ENCODE measurements around the gene IL13.

IL13 gene

GRCh38 chr5:132669966-132670882, 12.3 kb downstream of the IL13 start:
- DNase-seq (ENCODE audit: low read depth), result no peak

GRCh38 chr5:132671000-132671399, 13.0 kb downstream of the IL13 start:
- no peak for DNase-seq (ENCODE audit: low read depth)

GRCh38 chr5:132673488-132673887, 15.5 kb downstream of the IL13 start:
- DNase-seq (ENCODE audit: low read depth), result no peak

- no peak for DNase-seq (ENCODE audit: low read depth)
Measured at GRCh38 chr5:132673939-132674630, 16.1 kb downstream of the IL13 start, which contains the start of gene IL4. Gene IL4, plus strand, starts transcription at chr5:132673989. Its CDS starts 62 bp downstream, at chr5:132674051.

GRCh38 chr5:132674671-132675506, 16.9 kb downstream of the IL13 start:
- peak; percentile 93 for DNase-seq (ENCODE audit: low read depth)

- DNase-seq (ENCODE audit: low read depth), result no peak
Measured at GRCh38 chr5:132675936-132676689, 18.1 kb downstream of the IL13 start.

GRCh38 chr5:132677191-132677590, 19.2 kb downstream of the IL13 start:
- peak; percentile 78 for DNase-seq (ENCODE audit: low read depth)

- no peak for DNase-seq (ENCODE audit: low read depth)
Measured at GRCh38 chr5:132677682-132678400, 19.9 kb downstream of the IL13 start.

GRCh38 chr5:132678735-132679134, 20.8 kb downstream of the IL13 start:
- no peak for DNase-seq (ENCODE audit: low read depth)

GRCh38 chr5:132679166-132679565, 21.2 kb downstream of the IL13 start:
- no peak for DNase-seq (ENCODE audit: low read depth)

- DNase-seq (ENCODE audit: low read depth), result no peak
Measured at GRCh38 chr5:132679717-132680380, 21.9 kb downstream of the IL13 start.

- DNase-seq (ENCODE audit: low read depth), result no peak
Measured at GRCh38 chr5:132680780-132681475, 23.0 kb downstream of the IL13 start.

- DNase-seq (ENCODE audit: low read depth), result no peak
Measured at GRCh38 chr5:132681476-132681831, 23.5 kb downstream of the IL13 start.

- DNase-seq (ENCODE audit: low read depth), result no peak
Measured at GRCh38 chr5:132681983-132682382, 24.0 kb downstream of the IL13 start.

- no peak for DNase-seq (ENCODE audit: low read depth)
Measured at GRCh38 chr5:132684491-132684890, 26.5 kb downstream of the IL13 start.

GRCh38 chr5:132684922-132685720, 27.1 kb downstream of the IL13 start:
- no peak for DNase-seq (ENCODE audit: low read depth)

GRCh38 chr5:132686193-132686592, 28.2 kb downstream of the IL13 start:
- no peak for DNase-seq (ENCODE audit: low read depth)

- DNase-seq (ENCODE audit: low read depth), result no peak
Measured at GRCh38 chr5:132687995-132688394, 30.0 kb downstream of the IL13 start.

Measured in GM04504 (cell line).